NCI-H2029 treated with DMSO at 0.1 percent for 48 hours (cell line): ENCODE data around the gene PIK3CB.
"Not testable (repeated sequence)": the region's sequence is repeated elsewhere in the genome, so short reads cannot be mapped to it uniquely, and the experiment has no call there.

Experiments
- DNase-seq: peaks from one replicate; lab custom pipeline; 2025; lab: John Stamatoyannopoulos, UW

PIK3CB gene

DNA sequence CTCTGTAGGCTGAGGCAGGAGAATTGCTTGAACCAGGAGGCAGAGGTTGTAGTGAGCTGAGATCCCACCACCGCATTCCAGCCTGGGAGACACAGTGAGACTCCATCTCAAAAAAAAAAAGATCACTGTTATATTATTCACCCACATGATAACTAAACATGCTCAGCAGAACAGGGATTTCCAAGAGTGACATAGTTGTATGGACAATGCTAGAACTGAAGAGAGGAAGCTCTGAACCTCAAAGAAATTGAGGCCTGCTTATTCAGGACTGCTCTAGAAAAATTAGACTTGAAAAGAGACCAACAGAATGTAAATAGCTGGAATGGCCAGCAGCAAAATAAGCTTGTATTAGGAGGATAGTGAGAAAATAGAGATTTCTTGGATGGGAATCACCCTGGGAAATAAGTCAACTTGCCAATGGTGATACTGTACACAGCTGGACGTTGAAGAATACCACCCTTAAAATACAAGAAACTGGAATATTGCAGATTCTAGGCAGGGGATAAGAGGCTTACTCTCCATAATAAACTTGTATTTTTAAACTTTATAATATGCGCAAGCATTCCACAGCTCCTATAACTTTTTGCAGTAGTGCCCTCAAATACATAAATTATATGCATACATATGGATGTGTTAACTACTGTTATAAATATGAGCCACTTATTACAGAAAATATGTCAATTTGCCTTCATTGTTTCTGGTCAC lies 28.2 kb downstream of the PIK3CB start:
- DNase-seq, result no peak

DNA sequence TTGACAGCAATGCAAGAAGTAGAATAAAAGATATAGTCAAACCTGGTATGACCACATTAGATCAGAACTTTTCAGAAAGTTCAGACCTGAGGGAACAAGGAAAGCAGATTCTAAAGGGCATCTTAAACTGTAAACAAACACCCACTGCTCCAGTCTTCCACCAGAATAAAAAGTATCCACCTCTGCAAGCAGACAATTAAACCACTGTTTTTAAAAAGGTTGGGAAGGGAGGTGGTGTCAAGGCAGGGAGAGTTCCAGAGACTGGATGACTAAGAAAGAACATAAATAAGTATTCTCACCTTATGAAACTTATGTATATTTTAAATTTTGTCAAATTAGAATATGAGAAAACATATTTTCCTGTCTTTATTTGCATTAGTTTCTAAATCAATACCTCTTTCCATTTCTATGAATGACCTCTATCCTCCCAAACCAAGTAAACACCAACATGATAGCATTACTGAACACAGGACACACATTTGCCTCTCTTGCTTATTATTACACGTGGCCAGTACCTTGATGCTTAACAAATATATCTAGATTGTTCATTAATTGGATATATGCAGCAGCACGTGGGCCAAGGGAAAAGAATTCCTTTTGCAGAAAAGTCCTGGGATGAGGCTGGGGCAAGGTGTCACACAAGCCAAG lies 31.6 kb downstream of the PIK3CB start:
- no peak for DNase-seq

DNA sequence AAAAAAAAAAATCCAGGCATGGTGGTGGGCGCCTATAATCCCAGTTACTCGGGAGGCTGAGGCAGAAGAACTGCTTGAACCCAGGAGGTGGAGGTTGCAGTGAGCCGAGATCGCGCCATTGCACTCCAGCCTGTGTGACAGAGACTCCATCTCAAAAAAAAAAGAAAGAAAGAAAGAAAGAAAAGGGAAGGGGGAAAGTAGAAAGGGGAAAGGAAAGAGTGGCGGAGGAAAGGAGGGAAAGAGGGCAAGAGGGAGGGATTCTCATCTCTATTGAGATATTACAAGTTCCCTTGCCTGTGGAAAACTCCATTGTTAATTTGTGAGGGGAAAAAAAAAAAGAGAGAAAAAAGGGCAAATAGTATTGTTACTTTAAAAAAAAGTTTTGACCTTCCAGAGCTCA lies 32.5 kb downstream of the PIK3CB start:
- DNase-seq, result not testable (repeated sequence)

DNA sequence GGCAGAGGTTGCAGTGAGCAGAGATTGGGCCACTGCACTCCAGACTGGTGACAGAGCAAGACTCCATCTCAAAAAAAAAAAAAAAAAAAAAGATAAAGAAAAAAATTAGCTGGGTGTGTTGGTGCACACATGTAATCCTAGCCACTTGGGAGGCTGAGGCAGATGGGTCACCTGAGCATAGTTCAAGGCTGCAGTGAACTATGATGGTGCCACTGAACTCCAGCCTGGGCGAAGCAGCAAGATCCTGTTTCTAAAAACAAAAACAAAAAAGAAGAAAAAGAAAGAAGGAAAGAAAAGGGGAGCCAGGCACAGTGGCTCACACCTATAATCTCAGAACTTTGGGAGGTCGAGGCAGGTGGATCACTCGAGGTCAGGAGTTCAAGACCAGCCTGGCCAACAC lies 32.9 kb downstream of the PIK3CB start:
- DNase-seq, result no peak

DNA sequence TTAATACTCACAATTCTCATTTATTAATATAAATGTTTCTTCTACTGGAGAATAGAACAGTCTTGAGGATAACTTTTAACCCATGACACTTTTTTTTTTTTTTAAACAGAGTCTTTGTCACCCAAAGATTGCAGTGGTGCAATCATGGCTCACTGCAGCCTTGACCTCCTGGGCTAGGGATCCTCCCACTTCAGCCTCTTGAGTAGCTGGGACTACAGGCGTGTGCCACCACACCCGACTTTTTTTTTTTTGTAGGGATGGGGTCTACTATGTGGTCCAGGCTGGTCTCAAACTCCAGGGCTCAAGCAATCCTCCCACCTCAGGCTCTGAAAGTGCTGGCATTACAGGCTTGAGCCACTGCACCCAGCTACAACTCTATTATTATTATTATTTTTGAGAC lies 34.5 kb downstream of the PIK3CB start:
- no peak for DNase-seq

DNA sequence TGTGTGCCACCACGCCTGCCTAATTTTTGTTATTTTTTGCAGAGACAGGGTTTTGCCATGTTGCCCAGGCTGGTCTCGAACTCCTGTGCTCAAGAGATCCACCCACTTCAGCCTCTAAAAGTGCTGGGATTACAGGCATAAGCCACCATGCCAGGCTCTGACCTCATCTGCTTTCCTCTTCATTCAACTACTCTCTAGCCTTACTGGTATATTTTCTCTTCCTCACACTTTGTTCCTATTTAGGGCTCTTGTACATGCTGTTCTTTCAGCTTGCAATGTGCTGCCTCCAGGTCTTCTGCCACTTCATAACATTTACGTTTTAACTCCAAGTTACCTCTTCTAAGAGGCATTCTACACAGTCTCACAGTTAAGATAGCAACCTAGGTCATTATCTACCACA lies 34.9 kb downstream of the PIK3CB start:
- DNase-seq, result no peak

DNA sequence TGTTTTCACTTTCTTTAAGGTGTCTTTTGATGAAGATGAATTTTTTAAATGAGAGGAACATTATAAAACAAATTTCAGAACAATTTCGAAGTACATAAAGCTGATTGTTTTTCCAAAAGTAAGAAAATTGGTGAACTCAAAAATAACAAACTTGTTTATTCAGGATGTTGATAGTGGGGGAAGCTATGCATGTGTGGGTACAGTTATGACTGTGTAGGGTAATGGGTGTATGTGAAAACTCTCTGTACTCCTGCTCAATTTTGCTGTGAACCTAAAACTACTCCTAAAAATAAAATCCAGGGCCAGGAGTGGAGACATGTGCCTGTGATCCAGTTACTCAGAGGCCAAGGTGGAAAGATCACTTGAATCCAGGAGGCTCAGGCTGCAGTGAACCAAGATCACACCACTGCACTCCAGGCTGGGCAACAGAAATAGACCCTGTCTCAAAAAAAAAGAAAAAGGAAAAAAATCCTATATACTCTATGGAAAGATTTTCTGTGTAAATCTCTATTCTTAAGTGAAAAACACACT lies 37.2 kb downstream of the PIK3CB start:
- no peak for DNase-seq

DNA sequence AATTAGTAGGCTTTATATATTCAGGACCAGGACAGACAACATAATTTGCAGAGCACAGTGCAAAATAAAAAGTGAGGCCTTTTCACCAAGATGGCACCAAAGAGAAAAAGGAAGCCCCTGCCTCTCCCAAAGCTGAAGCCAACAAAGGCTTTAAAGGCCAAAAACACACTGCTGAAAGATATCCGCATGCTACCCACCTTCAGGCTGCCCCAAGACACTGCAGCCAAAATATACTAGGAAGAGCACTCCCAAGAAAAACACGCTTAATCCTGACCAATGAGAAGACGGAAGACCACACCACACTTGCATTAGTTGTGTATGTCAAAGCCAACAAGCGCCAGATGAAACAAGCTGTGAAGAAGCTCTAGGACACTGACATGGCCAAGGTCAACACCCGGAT lies 38.0 kb downstream of the PIK3CB start:
- DNase-seq, result no peak

DNA sequence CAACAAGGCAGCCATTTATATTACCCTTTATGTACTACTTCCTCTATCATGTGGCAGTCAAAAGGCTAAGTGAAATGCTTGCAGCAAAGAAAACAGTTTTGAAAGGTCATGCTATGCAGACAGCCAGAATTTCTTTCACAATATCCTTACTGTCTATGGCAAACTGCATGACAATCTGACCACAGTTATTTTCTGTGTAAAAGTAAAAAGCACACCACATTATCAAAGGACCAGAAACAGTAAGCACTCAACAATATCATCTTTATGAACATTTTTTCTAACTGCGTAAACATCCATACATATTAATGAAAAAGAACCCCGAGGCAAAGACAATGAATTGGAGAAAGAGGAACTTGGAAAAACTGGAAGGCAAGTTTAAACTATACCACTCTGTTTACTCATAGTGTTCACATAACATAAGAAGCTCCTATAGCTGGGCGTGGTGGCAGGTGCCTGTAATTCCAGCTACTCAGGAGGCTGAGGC lies 47.9 kb downstream of the PIK3CB start:
- no peak for DNase-seq

DNA sequence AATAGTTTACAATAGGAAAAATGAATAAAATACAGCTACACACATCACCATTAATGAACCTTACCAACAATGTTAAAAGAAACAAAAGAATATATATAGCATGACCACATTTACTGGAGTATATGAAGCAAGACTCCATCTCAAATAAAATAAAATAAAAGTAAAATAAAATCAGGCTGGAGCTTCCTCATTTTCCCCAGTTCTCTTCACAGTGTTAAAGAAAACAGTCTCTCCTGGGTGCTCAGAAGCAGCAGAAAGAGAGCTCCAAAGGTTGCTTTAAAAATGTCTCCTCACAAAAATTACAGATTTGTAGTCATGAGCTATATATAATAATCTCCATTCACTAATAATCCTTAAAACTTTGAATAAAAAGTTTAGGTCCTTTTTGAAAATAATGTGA lies 48.8 kb downstream of the PIK3CB start:
- DNase-seq, result no peak

DNA sequence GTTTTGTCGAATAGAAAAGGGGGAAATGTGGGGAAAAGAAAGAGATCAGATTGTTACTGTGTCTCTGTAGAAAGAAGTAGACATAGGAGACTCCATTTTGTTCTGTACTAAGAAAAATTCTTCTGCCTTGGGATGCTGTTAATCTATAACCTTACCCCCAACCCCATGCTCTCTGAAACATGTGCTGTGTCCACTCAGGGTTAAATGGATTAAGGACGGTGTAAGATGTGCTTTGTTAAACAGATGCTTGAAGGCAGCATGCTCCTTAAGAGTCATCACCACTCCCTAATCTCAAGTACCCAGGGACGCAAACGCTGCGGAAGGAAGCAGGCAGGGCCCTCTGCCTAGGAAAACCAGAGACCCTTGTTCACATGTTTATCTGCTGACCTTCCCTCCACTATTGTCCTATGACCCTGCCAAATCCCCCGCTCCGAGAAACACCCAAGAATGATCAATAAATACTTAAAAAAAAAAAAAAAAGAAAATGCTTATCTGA lies 49.3 kb downstream of the PIK3CB start:
- not testable (repeated sequence) for DNase-seq

DNA sequence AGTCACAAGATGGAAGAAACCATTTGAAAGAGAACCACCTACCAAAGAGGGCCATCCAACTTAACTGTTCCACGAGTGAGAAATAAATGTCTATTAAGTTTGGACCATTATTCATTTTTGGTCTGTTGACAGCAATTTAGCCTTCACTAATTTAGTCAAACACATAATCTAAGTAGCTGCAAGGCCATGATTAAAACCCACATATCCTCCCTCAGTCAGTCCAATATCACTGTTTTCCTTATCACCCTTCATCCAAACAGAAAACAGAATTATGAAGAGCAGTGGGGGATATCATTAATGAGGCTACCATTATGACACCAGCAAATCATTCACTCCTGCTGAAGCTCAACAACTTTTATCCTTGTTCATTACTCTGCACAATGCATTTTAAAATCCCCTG lies 52.0 kb downstream of the PIK3CB start:
- no peak for DNase-seq

DNA sequence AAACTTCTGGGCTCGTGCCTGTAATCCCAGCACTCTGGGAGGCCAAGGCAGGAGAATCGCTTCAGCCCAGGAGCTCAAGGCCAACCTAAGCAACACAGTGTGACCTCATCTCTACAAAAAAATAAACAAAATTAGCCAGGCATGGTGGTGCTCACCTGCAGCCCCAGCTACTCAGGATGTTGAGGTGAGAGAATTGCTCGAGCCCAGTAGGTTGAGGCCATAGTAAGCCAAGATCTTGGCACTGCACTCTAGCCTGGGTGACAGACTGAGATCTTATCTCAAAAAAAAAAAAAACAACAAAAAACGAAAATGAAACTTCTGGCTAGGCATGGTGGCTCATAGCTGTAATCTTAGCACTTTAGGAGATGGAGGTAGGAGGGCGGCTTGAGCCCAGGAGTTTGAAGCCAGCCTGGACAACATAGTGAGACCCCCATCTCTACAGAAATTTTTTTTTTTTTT lies 53.7 kb downstream of the PIK3CB start:
- no peak for DNase-seq

DNA sequence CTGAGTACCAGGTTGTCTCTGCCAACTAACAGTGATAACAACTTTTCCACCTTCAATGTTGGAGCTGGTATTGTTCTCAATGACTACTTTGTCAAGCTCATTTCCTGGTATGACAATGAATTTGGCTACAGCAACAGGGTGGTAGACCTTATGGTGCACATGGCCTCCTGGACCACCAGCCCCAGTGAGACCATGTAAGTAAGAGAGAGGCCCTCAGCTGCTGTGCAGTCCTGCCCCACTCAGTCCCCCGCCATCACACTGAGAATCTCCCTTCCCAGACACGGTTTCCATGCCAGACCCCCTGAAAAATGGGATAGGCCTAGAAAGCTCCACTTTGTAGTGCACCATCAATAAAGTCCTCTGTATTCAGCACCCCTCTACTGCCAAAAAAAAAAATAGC lies 56.1 kb downstream of the PIK3CB start:
- no peak for DNase-seq

DNA sequence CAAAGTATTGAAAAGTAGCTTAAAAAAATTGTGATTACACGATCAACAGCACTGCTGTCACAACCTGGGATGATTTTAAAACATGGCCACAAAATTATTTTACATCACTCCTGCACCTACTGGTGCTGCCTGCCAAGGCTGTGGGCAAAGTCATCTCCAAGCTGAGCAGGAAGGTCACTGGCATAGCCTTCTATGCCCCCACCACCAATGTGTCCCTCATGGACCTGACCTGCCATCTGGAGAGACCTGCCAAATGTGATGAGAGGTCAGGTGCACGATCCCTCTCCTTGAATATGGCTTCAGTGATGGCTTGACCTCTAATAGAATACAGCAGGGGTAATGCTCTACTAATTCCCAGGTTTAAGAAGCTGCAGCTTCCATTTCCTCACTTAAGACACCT lies 57.8 kb downstream of the PIK3CB start:
- no peak for DNase-seq

DNA sequence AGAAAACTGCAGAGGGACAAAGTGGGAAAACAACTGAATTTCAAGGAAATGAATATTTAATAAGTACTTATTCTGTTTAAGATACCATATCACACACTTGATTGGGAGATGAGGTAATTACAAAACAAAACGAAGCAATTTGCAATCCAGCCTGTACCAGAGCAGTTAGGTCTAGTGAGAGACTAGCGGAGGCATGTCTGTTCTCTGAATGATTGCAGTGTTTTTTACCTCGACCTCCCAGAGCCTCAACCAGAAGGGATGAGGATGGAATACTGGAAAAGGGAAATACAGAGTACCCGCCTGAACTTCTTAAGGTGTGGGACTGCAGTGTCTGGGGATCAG lies 59.5 kb downstream of the PIK3CB start:
- no peak for DNase-seq

DNA sequence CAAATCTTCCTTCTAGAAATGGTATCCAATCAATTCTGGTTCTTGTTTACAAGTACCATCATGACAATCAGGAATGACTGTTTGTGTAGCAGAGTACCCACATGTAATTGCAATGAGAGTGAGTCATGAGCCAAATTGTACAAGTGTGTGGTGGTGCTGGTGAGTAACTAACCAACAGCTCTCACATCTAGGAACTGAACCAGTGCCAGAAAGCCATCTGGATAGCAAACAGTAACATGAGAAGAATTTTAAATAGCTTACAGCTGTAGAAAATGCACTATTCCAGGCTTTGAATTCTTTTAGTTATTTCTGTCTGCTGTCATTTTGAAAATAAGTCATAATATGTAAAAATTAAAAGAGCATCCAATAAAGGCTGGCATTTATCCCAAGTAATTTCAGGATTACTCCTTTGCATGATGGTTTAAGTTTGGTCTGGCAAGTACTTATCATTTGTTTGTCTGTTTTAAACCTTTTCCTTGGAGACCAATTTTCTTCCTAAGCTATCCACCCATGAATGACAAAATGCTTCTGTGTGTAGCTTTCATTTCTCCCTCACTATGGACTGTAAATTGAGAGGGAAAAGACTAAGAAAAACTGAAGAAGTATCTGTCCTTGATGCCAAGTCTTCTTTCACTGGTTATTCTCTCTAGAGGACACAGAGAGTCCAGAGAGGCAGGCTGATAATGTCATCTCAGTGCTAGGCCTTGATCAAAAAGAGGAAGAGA lies 60.0 kb downstream of the PIK3CB start:
- DNase-seq, result peak; percentile 97

DNA sequence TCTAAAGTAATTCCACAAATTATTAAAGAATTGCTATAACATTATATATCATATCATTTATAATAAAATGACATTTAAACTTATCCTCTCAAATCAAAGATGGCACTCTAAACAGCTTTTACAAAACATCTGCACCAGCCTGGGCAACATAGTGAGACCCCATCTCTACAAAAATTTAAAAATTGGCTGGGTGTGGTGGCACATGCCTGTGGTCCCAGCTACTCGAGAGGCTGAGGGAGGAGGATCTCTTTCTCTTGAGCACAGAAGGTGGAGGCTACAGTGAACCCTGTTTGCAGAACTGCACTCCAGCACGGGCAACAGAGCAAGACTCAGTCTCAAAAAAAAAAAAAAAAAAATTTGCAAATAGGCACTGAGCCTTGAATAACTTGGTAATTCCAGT lies 63.1 kb downstream of the PIK3CB start:
- DNase-seq, result no peak

DNA sequence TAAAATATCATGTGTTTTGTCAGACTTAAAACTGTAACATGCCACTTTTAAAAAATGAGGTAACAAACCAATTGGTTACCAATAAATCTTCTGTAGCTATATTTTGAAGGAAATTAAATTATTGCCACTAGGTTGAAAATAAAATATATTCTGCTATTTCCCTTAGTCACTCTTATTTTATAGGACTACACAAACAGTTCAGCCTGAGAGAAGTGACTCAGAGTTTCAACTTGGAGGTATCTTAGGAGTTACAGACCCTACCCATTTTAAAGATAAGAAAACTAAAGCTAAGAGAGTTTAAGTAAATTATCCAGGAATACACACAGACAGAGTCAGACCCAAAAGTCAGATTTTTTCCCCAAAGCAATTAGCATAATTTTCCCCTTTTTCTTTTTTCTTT lies 65.1 kb downstream of the PIK3CB start:
- DNase-seq, result no peak

DNA sequence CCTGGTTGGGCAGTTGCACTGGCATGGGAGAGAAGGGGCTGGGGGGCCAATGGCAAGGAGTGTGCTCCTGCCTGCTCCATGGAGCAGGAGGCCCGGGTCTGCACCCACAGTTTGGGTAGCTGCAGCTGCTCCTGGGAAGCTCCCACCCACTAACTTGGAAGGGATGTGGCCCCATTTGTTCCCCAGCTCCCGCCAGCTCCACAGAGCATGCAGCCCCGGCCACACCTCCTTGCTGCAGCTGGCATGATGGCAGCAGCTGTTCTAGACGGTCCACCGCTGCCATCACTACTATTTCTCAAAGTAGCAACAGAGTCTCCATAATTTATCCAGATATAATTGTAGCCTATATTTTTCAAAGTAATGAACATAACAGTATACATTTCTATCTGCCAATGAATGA lies 65.8 kb downstream of the PIK3CB start:
- no peak for DNase-seq

DNA sequence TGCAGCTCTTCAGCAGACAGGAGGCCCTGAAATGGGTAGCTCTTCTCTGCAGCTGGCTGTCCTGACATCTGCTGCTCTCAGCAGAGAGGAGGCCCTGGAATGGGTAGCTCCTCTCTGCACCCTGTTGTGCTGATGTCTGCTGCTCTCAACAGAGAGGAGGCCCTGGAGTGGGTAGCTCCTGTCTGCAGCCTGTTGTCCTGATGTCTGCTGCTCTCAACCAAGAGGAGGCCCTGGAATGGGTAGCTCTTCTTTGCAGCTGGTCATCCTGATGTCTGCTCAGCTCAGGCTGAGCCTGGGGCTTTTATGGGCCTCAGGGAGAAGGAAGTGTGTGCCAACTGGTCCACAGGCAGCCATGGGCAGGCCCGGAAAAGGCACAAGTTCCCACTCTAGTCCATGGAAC lies 66.6 kb downstream of the PIK3CB start:
- DNase-seq, result no peak

DNA sequence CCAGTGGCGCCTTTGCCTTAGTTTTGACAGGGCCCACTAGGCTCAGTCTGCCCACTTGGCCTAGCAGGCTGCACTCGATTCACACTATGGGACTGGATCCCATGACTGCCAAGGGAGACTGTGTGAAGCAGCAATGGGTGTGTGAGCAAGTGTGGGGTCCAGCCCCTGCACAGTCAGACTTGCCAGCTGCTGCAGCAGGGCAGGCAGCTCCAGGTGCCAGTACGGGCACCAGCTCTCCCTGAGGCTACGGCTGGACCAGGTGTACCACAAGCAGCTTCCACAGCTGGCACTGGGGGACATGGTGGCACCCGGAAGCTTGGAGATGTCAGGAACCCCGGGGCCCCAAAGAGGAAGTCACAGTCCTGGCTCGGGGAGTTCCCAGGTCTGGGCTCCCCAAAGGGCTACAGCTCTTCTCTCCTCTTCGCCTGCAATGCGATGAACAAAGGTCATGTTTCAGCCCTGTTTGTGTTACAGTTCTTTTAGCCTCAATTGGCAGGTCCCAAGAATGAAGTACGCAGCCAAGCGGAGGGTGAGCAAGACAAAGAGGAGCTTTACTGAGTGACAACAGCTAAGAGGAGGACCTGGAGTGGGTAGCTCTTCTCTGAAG lies 67.1 kb downstream of the PIK3CB start:
- DNase-seq, result no peak
